ENCODE measurements around the gene SCPEP1. TPM values are rescaled to one million over a fixed set of nuclear protein-coding genes. Genes with fewer than 3 reads are reported as not detected.

The SCPEP1 gene
- total RNA-seq, 1 experiment from 2014 or later: 51.4 TPM

DNA sequence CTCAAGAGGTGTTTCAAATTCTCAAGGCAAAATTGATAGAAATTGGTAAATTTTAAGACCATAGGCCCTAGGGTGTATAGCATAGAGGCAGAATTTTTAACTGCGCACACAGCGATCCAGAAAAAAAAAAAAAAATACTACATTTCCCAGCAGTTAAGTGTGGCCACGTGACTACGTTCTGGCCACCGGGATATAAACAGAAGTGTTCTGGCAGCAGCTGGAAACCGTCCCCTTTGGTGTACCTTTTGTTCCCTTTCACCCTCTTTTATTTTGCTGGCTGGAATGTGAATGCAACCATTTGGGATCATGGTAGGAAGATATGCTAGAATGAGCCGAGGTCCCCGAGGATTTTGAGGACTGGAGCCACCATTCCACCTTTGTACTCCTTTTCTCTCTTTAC is 54.4 kb downstream of the SCPEP1 start:
- CTCF ChIA-PET: interaction anchor here (0.6 to 1.3 kb wide), 2 partner anchors 22 kb away, joined by 3 read pairs; no protein-coding TSS in a partner anchor
- no TSS peak for BruUV-seq (replicated peaks)
- H3K27me3 Mint-ChIP-seq (ENCODE audit: insufficient read depth, unreplicated experiment): peaks cover 19% of the 10 kb centered on the region
- no peaks in the 10 kb centered on the region for H3K9me3 Mint-ChIP-seq (ENCODE audit: unreplicated experiment)
- H3K36me3 Mint-ChIP-seq (ENCODE audit: insufficient read depth, unreplicated experiment): peaks cover 6% of the 10 kb centered on the region
- POLR2A ChIA-PET: interaction anchor here (0.6 to 1.5 kb wide), 6 partner anchors 9 to 1612 kb away, joined by 3 to 4 read pairs (median 3); no protein-coding TSS in a partner anchor
- peaks cover 12% of the 10 kb centered on the region for H3K4me1 Mint-ChIP-seq (ENCODE audit: insufficient read depth, unreplicated experiment)
- TF ChIP-seq, protein P1, sequence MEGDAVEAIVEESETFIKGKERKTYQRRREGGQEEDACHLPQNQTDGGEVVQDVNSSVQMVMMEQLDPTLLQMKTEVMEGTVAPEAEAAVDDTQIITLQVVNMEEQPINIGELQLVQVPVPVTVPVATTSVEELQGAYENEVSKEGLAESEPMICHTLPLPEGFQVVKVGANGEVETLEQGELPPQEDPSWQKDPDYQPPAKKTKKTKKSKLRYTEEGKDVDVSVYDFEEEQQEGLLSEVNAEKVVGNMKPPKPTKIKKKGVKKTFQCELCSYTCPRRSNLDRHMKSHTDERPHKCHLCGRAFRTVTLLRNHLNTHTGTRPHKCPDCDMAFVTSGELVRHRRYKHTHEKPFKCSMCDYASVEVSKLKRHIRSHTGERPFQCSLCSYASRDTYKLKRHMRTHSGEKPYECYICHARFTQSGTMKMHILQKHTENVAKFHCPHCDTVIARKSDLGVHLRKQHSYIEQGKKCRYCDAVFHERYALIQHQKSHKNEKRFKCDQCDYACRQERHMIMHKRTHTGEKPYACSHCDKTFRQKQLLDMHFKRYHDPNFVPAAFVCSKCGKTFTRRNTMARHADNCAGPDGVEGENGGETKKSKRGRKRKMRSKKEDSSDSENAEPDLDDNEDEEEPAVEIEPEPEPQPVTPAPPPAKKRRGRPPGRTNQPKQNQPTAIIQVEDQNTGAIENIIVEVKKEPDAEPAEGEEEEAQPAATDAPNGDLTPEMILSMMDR (IDR thresholded peaks at IDR 0.05; ENCODE audit: unreplicated experiment): no peak
- H3K4me3 Mint-ChIP-seq (ENCODE audit: unreplicated experiment): no peak overlapping the region
- H3K27ac Mint-ChIP-seq (ENCODE audit: low read depth, unreplicated experiment): no peak overlapping the region
- intact Hi-C loops (cut with micrococcal nuclease): no loop called here
- DNase-seq (ENCODE audit: unreplicated experiment): no peak

DNA sequence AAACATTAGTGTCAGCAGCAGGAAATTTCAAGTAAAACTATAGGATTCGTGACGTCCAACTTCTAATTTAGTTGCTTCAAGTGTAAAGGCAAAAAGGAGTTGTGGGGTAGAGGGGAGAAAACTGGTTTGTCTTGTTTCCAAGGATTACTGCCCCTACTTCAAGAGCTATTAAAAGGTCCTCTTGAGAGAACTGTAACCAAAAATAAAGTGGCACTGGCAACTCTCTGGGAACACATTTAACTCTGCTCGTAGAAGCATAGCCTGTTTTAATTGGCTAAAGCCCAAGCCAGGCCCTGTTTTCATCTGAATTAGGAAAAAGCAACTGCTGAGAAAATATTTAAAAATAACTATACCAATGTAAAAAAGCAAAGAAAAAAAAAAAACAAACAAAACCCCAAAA is 55.4 kb downstream of the SCPEP1 start:
- ChIA-PET POLR2A (interaction anchor here (1.0 to 5.1 kb wide), 3 partner anchors 12 to 54 kb away, joined by 3 to 24 read pairs (median 3); partner anchors contain the start of gene SCPEP1), CTCF (no interaction called here)
- Mint-ChIP-seq H3K4me3 (ENCODE audit: unreplicated experiment) (no peak overlapping the region), H3K27ac (ENCODE audit: low read depth, unreplicated experiment) (no peak overlapping the region), H3K4me1 (ENCODE audit: insufficient read depth, unreplicated experiment) (peaks cover 12% of the 10 kb centered on the region), H3K36me3 (ENCODE audit: insufficient read depth, unreplicated experiment) (peaks cover 6% of the 10 kb centered on the region), H3K9me3 (ENCODE audit: unreplicated experiment) (no peaks in the 10 kb centered on the region), H3K27me3 (ENCODE audit: insufficient read depth, unreplicated experiment) (peaks cover 25% of the 10 kb centered on the region)
- no TSS peak for BruUV-seq (replicated peaks)
- TF ChIP-seq, protein P1 (IDR thresholded peaks at IDR 0.05; ENCODE audit: unreplicated experiment): no peak
- DNase-seq (ENCODE audit: unreplicated experiment): no peak
- intact Hi-C loops (cut with micrococcal nuclease): no loop called here

DNA sequence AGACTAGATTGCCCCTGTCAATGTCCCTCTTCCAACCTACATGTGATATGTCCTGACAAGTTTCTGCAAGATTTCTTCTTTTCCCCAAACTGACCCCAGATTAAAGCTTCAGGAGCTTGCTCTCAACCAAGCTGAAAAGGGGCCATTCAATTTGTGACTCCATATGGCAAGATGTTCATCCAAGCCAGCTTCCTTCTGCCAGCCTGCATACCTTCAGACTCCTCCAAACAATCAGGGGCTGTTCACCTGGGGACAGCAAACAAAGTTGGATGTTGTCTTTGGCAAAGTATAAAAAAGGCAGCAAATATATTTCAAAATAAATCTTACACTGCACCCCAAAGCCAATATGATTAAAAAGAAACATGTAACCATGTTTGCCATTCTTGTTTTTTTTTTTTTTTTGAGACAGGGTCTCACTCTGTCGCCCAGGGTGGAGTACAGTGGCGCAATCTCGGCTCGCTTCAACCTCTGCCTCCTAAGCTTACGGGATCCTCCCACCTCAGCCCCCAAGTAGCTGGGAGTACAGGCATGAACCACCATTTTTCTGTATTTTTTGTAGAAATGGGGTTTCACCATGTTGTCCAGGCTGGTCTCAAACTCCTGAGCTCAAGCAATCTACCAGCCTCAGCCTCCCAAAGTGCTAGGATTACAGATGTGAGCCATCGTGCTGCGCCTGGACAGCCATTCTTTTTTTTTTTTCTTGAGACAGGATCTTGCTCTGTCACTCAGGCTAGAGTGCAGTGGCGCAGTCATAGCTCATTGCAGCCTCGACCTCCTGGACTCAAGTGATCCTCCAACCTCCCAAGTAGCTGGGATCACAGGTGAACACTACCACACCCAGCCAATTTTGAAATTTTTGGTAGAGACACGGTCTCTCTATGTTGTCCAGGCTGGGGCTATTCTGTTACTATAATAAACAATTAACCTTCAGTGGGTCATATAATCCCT is 57.1 kb downstream of the SCPEP1 start:
- intact Hi-C loops (cut with micrococcal nuclease): no loop called here
- POLR2A ChIA-PET: interaction anchor here (0.6 to 5.1 kb wide), 9 partner anchors 14 to 56 kb away, joined by 3 to 24 read pairs (median 6); partner anchors contain the start of genes AKAP1 and SCPEP1
- BruUV-seq (replicated peaks): no TSS peak

More for the DNA sequence above, 57.1 kb downstream of the SCPEP1 start:
- no peak overlapping the region for H3K27ac Mint-ChIP-seq (ENCODE audit: low read depth, unreplicated experiment)
- CTCF ChIA-PET: interaction anchor here (0.7 to 3.2 kb wide), 5 partner anchors 15 to 1293 kb away, joined by 3 to 14 read pairs (median 4); no protein-coding TSS in a partner anchor
- TF ChIP-seq, protein P1 (IDR thresholded peaks at IDR 0.05; ENCODE audit: unreplicated experiment): no peak
- DNase-seq (ENCODE audit: unreplicated experiment): no peak
- no peak overlapping the region for H3K4me3 Mint-ChIP-seq (ENCODE audit: unreplicated experiment)
- H3K4me1 Mint-ChIP-seq (ENCODE audit: insufficient read depth, unreplicated experiment): peaks cover 12% of the 10 kb centered on the region
- no peaks in the 10 kb centered on the region for H3K9me3 Mint-ChIP-seq (ENCODE audit: unreplicated experiment)
- peaks cover 42% of the 10 kb centered on the region for H3K27me3 Mint-ChIP-seq (ENCODE audit: insufficient read depth, unreplicated experiment)
- H3K36me3 Mint-ChIP-seq (ENCODE audit: insufficient read depth, unreplicated experiment): peaks cover 6% of the 10 kb centered on the region
